Choroid plexus epithelial cell (primary cell): Measurements from ENCODE around the gene INSM1.

Experiments used
- DNase-seq: peaks from one replicate; pipeline ENCODE4 v3.0.0-alpha.2; 2010; ENCODE audit warnings: low read depth
- H3K4me3 ChIP-seq: 2 replicates; pipeline ENCODE4 v1.5.1; 2011; ENCODE audit warnings: low read depth, mild to moderate bottlenecking, control low read depth, low read length, moderate library complexity
- TF ChIP-seq, protein P1 (sequence below): conservative IDR thresholded peaks from 2 replicates; pipeline ENCODE4 v1.5.1; 2011; ENCODE audit warnings: low read depth, mild to moderate bottlenecking, control low read depth, inconsistent platforms, low read length, moderate library complexity

INSM1 gene

DNA sequence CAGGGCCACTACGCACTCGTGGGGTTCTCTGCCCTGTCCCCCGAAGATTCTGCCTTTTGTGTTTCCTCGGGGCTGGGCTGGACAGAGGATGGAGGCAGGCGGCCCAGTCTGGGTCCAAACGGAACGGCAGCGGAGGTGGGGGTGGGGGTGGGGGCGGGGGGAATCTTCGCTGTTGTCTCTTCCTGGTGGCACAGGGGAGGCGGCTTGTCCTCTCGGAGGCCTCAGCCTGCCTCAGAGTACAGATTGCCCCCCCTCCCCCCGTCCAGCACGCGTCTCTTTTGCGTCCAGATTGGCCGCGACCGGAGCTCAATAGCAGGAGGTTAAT lies 1.4 kb upstream of the INSM1 start:
- TF ChIP-seq, protein P1, sequence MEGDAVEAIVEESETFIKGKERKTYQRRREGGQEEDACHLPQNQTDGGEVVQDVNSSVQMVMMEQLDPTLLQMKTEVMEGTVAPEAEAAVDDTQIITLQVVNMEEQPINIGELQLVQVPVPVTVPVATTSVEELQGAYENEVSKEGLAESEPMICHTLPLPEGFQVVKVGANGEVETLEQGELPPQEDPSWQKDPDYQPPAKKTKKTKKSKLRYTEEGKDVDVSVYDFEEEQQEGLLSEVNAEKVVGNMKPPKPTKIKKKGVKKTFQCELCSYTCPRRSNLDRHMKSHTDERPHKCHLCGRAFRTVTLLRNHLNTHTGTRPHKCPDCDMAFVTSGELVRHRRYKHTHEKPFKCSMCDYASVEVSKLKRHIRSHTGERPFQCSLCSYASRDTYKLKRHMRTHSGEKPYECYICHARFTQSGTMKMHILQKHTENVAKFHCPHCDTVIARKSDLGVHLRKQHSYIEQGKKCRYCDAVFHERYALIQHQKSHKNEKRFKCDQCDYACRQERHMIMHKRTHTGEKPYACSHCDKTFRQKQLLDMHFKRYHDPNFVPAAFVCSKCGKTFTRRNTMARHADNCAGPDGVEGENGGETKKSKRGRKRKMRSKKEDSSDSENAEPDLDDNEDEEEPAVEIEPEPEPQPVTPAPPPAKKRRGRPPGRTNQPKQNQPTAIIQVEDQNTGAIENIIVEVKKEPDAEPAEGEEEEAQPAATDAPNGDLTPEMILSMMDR = no peak
- no peak overlapping the region for H3K4me3 ChIP-seq
- no peak for DNase-seq

- TF ChIP-seq, protein P1 = no peak
- H3K4me3 ChIP-seq = no peak overlapping the region
- DNase-seq = no peak
These were observed 879 bp upstream of the INSM1 start for GRCh38 chr20:20366876-20367574.

DNA sequence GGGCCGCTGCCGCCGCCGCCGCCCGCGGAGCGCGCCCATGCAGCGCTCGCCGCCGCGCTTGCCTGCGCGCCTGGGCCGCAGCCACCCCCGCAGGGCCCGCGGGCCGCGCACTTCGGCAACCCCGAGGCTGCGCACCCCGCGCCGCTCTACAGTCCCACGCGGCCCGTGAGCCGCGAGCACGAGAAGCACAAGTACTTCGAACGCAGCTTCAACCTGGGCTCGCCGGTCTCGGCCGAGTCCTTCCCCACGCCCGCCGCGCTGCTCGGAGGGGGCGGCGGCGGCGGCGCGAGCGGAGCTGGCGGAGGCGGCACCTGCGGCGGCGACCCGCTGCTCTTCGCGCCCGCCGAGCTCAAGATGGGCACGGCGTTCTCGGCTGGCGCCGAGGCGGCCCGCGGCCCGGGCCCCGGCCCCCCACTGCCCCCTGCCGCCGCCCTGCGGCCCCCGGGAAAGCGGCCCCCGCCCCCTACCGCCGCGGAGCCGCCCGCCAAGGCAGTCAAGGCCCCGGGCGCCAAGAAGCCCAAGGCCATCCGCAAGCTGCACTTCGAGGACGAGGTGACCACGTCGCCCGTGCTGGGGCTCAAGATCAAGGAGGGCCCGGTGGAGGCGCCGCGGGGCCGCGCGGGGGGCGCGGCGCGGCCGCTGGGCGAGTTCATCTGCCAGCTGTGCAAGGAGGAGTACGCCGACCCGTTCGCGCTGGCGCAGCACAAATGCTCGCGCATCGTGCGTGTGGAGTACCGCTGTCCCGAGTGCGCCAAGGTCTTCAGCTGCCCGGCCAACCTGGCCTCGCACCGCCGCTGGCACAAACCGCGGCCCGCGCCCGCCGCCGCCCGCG lies 730 bp downstream of the INSM1 start:
- no peak for DNase-seq
- TF ChIP-seq, protein P1 = no peak
- peak overlapping the region; percentile 14 for H3K4me3 ChIP-seq

DNA sequence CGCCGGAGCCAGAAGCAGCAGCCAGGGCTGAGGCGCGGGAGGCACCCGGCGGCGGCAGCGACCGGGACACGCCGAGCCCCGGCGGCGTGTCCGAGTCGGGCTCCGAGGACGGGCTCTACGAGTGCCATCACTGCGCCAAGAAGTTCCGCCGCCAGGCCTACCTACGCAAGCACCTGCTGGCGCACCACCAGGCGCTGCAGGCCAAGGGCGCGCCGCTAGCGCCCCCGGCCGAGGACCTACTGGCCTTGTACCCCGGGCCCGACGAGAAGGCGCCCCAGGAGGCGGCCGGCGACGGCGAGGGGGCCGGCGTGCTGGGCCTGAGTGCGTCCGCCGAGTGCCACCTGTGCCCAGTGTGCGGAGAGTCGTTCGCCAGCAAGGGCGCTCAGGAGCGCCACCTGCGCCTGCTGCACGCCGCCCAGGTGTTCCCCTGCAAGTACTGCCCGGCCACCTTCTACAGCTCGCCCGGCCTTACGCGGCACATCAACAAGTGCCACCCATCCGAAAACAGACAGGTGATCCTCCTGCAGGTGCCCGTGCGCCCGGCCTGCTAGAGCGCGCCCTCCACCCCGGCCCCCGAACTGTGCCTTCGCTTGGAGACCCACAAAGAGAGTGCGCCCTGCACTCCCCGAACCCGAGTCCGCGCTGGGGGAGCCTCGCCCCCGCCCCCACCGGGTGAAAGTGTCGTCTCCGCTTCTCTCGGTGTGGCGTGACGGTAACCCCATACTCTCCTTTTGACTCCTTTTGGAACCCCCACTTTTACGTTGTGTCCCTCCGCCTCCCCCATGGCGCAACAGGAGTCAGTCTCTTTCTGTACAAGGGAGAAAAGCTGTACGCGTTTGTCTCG lies 1.6 kb downstream of the INSM1 start:
- no peak for DNase-seq
- no peak overlapping the region for H3K4me3 ChIP-seq
- TF ChIP-seq, protein P1 = no peak

DNA sequence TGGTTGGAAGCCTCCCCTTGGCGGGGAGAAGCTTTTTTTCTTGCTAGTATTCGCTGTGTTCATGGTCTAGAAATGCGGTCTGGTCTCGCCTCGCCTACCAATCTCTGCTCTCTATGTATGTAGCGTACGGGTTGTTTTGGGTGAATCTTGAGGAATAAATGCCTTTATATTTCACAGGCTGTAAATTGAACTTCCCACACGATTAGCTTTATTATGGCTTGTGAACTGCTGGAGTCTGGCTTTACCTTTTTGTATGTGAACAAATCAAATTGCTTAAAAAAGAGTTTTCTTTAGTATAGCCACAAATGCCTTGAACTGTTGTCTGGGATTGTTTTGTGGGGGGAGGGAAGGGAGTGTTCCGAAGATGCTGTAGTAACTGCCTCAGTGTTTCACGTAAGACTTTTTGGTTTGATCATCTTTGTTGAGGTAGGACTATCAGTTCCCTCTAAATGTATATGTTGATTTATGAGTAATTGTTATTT lies 2.2 kb downstream of the INSM1 start:
- TF ChIP-seq, protein P1 = no peak
- H3K4me3 ChIP-seq = no peak overlapping the region
- DNase-seq = peak; percentile 12

- TF ChIP-seq, protein P1 = no peak
- no peak for DNase-seq
- no peak overlapping the region for H3K4me3 ChIP-seq
These were observed 3.2 kb downstream of the INSM1 start for GRCh38 chr20:20371083-20371482.
